OCI-LY3 (cell line): ENCODE measurements around the gene PSMA3.

Source experiments
- CTCF ChIP-seq: fragments of 200-600, 300-600 bp; sonication (generic); IDR thresholded peaks from 2 replicates; pipeline ENCODE4 v1.5.1; 2014; ENCODE audit warnings: antibody characterized with exemption, low read length, low read depth
- EZH2phosphoT487 ChIP-seq: fragments of 200-600 bp; shearing (Covaris generic); IDR thresholded peaks from 2 replicates; pipeline ENCODE4 v1.6.1; 2018; ENCODE audit warnings: antibody characterized with exemption, mixed run types, low read depth

GRCh38 chr14:58213176-58213575 lies 31.5 kb upstream of the PSMA3 start:
- TF ChIP-seq CTCF (no peak), EZH2phosphoT487 (no peak)
